Vagina (tissue), 2 donors: ENCODE data around the gene GNAT1. TPM values are rescaled to one million over a fixed set of nuclear protein-coding genes. Genes with fewer than 3 reads are reported as not detected.

Source experiments
- DNase-seq, 2 donors: peaks; one replicate each; pipeline ENCODE4 v3.0.0-alpha.2; 2017; ENCODE audit errors: extremely low spot score in 2 of 2
- H3K27ac ChIP-seq: fragments of 200-600 bp; sonication (generic); one replicate; pipeline ENCODE4 v1.5.1; 2019
- H3K27me3 ChIP-seq: fragments of 200-600 bp; sonication (generic); one replicate; pipeline ENCODE4 v1.5.1; 2019
- H3K36me3 ChIP-seq, 2 donors: fragments of 200-600 bp; sonication (generic); one replicate each; pipeline ENCODE4 v1.5.1; 2017 to 2019
- H3K4me1 ChIP-seq: fragments of 200-600 bp; sonication (generic); one replicate; pipeline ENCODE4 v1.5.1; 2019
- H3K4me3 ChIP-seq, 2 donors: fragments of 200-600 bp; sonication (generic); 1 replicate in 1 of 2; 2 replicates in 1 of 2; pipeline ENCODE4 v1.5.1; 2016 to 2019
- H3K9me3 ChIP-seq: fragments of 200-600 bp; sonication (generic); one replicate; pipeline ENCODE4 v1.5.1; 2019
- POLR2A ChIP-seq, 2 donors: fragments of 450-650 bp; IDR thresholded peaks; one replicate each; pipeline ENCODE4 v1.6.1; 2017; ENCODE audit warnings: antibody characterized with exemption in 2 of 2, mild to moderate bottlenecking in 2 of 2, moderate library complexity in 2 of 2
- POLR2AphosphoS5 ChIP-seq, 2 donors: sonication (generic); formaldehyde crosslinking; IDR thresholded peaks; one replicate each; pipeline ENCODE4 v1.9.0; 2017; ENCODE audit warnings: antibody characterized with exemption in 2 of 2, mild to moderate bottlenecking in 2 of 2, low read depth in 1 of 2; ENCODE audit not compliant: insufficient read depth in 1 of 2
- intact Hi-C: fragments of 100-400 bp; cut with DNase I; formaldehyde crosslinking; loops from one replicate; pipeline ENCODE4 v1.15.1; 2023
- total RNA-seq: library from RNA; depleted of rRNA; stranded (reverse); fragments of >200 nt; gene quantifications from one replicate; pipeline ENCODE4 v1.2.3, GENCODE V29; 2016
- TF ChIP-seq, protein P1 (sequence below), 3 experiments: fragments of 450-650 bp in 2 of 3; fragments of 200-600 bp in 1 of 3; sonication (generic) in 1 of 3; IDR thresholded peaks; one replicate each; pipeline ENCODE4 v1.5.1; 2017 to 2019; ENCODE audit warnings: antibody characterized with exemption in 3 of 3, mild to moderate bottlenecking in 2 of 3, moderate library complexity in 2 of 3

The GNAT1 gene
- total RNA-seq, 1 donor from 2014 or later: not detected

DNA sequence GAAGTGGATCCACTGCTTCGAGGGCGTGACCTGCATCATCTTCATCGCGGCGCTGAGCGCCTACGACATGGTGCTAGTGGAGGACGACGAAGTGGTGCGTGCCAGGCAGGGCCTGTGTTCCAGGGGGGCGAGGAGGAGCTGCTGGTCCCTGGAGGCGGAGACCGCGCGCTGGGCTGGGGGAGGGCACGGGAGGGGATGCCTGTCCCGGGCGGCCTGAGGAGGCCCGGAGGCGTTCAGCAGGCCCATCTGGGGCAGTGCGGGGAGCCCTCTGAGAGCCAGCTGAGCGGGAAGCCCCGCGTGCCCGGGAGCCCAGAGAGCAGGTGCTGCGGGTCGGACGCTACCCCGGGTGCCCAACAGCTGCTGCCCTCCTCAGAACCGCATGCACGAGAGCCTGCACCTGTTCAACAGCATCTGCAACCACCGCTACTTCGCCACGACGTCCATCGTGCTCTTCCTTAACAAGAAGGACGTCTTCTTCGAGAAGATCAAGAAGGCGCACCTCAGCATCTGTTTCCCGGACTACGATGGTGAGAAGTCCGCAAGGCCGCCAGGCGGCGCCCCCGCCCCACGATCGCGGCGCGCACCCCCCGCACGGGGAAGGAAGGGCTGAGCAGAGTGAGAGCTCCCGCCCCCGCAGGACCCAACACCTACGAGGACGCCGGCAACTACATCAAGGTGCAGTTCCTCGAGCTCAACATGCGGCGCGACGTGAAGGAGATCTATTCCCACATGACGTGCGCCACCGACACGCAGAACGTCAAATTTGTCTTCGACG is 2.9 kb downstream of the GNAT1 start:
- TF ChIP-seq, protein P1, sequence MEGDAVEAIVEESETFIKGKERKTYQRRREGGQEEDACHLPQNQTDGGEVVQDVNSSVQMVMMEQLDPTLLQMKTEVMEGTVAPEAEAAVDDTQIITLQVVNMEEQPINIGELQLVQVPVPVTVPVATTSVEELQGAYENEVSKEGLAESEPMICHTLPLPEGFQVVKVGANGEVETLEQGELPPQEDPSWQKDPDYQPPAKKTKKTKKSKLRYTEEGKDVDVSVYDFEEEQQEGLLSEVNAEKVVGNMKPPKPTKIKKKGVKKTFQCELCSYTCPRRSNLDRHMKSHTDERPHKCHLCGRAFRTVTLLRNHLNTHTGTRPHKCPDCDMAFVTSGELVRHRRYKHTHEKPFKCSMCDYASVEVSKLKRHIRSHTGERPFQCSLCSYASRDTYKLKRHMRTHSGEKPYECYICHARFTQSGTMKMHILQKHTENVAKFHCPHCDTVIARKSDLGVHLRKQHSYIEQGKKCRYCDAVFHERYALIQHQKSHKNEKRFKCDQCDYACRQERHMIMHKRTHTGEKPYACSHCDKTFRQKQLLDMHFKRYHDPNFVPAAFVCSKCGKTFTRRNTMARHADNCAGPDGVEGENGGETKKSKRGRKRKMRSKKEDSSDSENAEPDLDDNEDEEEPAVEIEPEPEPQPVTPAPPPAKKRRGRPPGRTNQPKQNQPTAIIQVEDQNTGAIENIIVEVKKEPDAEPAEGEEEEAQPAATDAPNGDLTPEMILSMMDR (IDR thresholded peaks at IDR 0.05): peak; percentile 50 to 73 (median 64)
- TF ChIP-seq POLR2A (IDR thresholded peaks at IDR 0.05): no peak
- H3K4me1 ChIP-seq: peaks cover 17% of the 10 kb centered on the region

DNA sequence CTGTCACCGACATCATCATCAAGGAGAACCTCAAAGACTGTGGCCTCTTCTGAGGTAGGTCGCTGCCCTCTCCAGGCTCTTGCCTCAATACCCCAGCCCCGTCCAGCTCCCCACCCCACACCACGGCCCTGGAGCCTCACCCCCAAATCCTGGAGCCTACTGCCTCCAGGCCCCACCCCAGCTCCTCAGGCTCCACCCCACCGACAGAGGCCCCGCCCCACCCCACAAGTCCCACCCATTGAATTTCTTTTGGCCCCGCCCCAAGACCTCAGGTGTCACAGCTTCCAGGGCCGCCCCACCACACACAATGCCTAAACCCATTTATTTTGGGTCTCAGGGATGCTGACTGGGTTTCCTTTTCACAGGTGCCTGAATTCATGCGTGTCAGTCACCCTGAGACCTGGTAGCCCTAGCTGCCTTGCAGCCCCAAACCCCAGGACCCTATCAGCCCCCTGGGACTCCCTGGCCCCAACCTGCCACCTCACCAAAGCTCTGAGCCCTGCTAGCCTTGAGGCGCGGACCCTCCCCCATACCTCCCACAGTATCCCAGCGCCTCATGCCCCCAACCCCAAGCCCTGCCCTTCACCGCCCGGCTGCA is 3.6 kb downstream of the GNAT1 start:
- H3K36me3 ChIP-seq: no peaks in the 10 kb centered on the region
- H3K4me1 ChIP-seq: peaks cover 17% of the 10 kb centered on the region
- TF ChIP-seq POLR2A (IDR thresholded peaks at IDR 0.05) (no peak), POLR2AphosphoS5 (IDR thresholded peaks at IDR 0.05; ENCODE audit: insufficient read depth in 1 of 2, low read depth in 1 of 2) (no peak)
- TF ChIP-seq, protein P1 (IDR thresholded peaks at IDR 0.05): no peak
- H3K4me3 ChIP-seq: peak overlapping the region in 1 of 2 donors; percentile 24
- H3K27me3 ChIP-seq: peaks cover 8% of the 10 kb centered on the region
- intact Hi-C loops: no loop called here
- no peak for DNase-seq
- H3K9me3 ChIP-seq: no peaks in the 10 kb centered on the region
- no peak overlapping the region for H3K27ac ChIP-seq

More for the DNA sequence above, 2.9 kb downstream of the GNAT1 start:
- Histone ChIP-seq H3K9me3 (no peaks in the 10 kb centered on the region), H3K27me3 (peaks cover 8% of the 10 kb centered on the region), H3K27ac (no peak overlapping the region), H3K36me3 (no peaks in the 10 kb centered on the region), H3K4me3 (peak overlapping the region in 1 of 2 donors; percentile 24)
- intact Hi-C loops: no loop called here
- no peak for DNase-seq

DNA sequence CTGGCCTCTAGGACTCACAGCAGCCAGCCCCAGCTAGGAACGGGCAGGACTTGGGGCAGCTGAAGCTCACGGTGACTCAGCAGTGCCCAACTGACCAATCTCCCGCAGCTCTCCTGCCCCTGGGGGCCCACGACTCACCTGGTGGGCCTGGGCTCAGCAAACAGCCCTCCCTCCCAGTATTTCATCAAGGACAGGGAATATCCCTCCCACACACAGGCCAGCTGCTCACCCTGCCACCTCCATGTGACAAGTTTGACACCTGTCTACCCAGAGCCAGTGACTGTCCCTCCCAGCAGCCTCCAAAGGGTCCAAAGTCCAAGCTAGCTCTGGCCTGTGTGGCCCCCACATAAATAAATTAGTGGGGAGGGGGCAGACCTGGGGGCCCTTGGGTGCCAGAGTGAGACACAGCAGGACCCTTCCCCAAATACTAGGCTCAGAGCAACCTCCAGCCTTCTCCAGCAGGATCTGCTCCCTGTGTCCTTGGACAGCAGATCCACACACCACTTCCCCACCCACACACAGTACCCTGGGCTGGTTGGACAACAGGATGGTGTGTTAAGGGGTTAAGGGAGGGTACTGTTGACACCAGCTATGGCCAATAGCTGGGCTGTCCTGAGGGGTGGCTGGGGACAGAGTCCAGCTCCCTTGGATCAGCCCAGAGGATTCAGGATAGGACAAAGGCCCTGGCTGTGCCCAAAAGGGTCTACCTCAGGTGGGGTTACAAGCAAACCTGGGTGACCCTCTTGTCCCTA is 4.3 kb downstream of the GNAT1 start:
- Histone ChIP-seq H3K4me1 (peaks cover 17% of the 10 kb centered on the region), H3K9me3 (no peaks in the 10 kb centered on the region), H3K27ac (no peak overlapping the region), H3K4me3 (no peak overlapping the region), H3K27me3 (peaks cover 8% of the 10 kb centered on the region), H3K36me3 (no peaks in the 10 kb centered on the region)
- no peak for DNase-seq
- intact Hi-C loops: no loop called here
- TF ChIP-seq, protein P1 (IDR thresholded peaks at IDR 0.05): no peak
- no peak for TF ChIP-seq POLR2AphosphoS5 (IDR thresholded peaks at IDR 0.05; ENCODE audit: insufficient read depth in 1 of 2, low read depth in 1 of 2)

DNA sequence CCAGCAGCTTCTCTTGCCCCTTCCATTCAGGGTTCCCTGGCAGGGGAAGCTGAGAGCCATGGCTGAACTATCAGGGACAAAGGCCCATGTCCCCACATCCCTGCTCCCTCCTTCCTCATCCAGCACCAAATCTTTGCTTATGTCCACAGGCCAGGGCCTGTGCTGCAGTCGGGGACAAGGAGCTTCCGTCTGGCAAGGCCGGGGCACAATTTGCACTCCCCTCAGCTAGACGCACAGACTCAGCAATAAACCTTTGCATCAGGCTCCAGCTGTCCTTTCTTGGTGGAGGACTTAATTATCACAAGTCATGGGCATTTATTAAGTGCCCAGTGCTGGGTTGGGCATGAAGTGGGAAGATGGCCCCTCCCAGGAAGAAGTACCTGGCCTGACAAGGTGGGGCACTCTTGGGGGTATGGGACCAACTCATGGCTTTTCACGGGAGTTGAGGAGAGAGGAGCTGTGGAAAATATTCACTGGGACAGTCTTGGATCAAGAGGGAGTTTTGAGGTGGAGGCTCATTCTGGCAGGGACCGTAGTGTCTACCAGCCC is 4.9 kb downstream of the GNAT1 start:
- Histone ChIP-seq H3K4me3 (no peak overlapping the region), H3K9me3 (no peaks in the 10 kb centered on the region), H3K36me3 (no peaks in the 10 kb centered on the region), H3K27me3 (peaks cover 8% of the 10 kb centered on the region), H3K4me1 (peaks cover 17% of the 10 kb centered on the region), H3K27ac (no peak overlapping the region)
- TF ChIP-seq POLR2AphosphoS5 (IDR thresholded peaks at IDR 0.05; ENCODE audit: insufficient read depth in 1 of 2, low read depth in 1 of 2) (no peak), POLR2A (IDR thresholded peaks at IDR 0.05) (no peak)
- TF ChIP-seq, protein P1 (IDR thresholded peaks at IDR 0.05): no peak
- no peak for DNase-seq
- intact Hi-C loops: no loop called here
